ENCODE measurements around the gene AHSA1. TPM values are rescaled to one million over a fixed set of nuclear protein-coding genes. Genes with fewer than 3 reads are reported as not detected.

AHSA1 gene
- total RNA-seq, 4 donors from 2014 or later = 82.4 to 158 (median 101) TPM

DNA sequence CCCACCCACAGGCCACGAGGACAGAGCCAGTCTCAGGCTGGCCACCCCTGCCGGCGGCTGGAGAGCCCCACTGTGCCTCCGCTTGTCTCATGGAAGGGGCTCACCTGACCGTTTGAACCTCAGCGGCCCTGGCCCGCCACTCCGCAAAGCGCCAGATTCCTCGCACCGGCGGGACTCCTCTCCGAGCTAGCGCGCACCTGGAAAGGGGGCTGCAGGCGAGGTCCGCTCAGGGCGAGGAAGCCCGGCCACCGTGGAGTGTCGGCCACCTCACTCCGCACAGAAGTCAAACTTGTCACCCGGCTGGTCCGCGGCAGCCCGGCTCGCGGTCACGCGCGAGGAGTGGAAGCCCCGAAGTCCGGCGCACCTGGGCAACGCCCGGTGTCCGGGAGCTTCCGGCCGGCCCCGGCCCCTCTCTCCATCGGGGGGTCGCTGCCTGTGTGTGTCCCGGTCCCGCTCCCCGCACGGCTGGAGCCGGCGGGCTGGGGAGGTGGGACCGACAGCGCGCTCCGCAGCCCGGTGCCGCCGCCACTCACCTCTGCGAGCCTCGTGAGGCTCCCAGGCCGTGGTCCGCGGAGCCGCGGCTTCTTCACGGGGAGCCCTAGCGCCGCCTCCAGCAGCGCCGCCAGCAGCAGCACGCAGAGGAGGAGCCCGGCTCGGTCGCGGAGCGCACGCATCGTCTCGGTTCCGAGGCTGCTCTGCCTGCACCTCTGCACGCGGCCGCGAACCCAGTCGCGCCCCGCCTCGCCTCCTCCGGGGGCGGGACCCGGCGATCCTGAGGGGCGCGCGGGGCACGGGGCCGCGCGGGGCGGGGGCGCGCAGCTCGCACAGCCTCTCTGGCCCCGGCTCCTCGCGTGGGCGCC, 40.5 kb downstream of the AHSA1 start, which contains the start of gene ISM2:
Gene ISM2 (minus strand): TSS at position 697 of the 860 bp plus-strand sequence. CDS start 23 bp downstream, at position 674.
- DNase-seq (ENCODE audit: low spot score) = no peak
- peak; percentile 86 for ATAC-seq (ENCODE audit: low FRiP score)
- TF ChIP-seq, protein P1, sequence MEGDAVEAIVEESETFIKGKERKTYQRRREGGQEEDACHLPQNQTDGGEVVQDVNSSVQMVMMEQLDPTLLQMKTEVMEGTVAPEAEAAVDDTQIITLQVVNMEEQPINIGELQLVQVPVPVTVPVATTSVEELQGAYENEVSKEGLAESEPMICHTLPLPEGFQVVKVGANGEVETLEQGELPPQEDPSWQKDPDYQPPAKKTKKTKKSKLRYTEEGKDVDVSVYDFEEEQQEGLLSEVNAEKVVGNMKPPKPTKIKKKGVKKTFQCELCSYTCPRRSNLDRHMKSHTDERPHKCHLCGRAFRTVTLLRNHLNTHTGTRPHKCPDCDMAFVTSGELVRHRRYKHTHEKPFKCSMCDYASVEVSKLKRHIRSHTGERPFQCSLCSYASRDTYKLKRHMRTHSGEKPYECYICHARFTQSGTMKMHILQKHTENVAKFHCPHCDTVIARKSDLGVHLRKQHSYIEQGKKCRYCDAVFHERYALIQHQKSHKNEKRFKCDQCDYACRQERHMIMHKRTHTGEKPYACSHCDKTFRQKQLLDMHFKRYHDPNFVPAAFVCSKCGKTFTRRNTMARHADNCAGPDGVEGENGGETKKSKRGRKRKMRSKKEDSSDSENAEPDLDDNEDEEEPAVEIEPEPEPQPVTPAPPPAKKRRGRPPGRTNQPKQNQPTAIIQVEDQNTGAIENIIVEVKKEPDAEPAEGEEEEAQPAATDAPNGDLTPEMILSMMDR (IDR thresholded peaks at IDR 0.05) = no peak

DNA sequence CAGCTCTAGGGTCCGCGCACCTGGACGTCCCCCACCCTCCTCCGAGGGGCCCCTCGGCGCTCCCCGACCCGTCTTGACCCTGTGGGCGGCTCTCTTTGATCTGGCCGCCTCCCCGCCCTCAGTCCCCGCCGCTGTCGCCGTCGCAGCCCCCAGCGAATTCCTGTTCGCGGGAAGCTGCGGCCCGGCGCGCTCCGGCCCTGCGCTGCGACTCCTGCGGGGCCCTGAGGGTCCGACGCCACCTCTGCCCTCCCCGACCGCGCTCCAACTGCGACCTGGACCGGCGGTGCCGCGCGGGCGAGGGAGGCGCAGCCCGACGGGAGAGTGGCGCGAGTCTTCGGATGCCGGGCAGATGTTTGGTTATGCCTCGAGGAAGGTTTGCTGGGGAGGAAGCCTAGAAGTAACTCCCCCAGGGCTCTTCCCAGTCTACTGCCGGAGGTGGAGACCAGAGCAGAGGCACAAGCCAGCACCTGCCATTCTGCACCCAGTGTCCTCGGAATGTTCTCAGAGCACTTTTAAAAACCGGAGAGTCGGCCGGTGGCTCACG, 41.2 kb downstream of the AHSA1 start:
- peak; percentile 37 for ATAC-seq (ENCODE audit: low FRiP score)
- TF ChIP-seq, protein P1 (IDR thresholded peaks at IDR 0.05) = no peak
- no peak for DNase-seq (ENCODE audit: low spot score)

DNA sequence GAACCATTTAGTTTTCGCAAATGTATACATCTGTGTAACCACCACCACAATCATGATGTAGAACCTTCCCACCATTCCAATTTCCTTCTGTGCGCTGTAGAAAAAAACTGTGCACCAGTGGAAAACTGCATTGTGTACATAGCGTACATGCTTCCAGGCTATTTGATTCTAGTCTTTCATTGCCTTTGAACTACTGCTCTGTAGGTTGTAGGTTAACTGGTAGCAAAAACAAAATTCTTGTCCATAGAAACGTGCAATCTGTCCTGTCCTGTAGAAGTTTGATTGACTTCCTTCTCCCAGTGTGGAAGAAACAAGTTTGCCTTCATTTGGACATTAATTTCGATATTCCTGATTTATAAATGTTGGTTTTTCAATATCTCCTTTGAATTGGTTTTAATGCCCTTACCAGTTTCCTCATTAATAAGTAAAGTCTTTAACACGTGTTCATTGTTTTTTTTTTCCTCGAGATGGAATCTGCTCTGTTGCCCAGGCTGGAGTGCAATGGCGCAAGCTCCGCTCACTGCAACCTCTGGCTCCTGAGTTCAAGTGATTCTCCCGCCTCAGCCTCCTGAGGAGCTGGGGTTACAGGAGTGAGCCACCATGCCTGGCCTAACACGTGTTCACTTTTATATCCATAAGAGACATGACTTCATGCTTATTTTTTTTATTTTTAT, 44.4 kb downstream of the AHSA1 start:
- TF ChIP-seq, protein P1 (IDR thresholded peaks at IDR 0.05) = no peak
- DNase-seq (ENCODE audit: low spot score) (no peak), ATAC-seq (ENCODE audit: low FRiP score) (no peak)

DNA sequence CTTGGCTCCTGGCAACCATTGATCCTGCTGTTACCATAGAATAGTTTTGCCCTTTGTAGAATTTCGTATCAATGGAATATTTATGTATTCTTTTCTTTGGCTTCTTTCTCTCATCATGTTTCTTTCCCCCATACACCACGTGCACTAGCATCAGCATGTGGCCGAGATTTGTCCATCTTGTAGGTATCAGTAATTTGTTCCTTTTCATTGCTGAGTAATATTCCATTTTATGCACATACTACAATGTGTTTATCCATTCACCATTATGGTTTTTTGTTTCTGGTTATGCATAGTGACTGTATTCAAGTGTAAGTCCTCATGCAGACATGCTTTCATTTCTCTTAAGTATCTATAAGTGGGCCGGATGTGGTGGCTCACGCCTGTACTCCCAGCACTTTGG, 45.2 kb downstream of the AHSA1 start:
- no peak for ATAC-seq (ENCODE audit: low FRiP score)
- DNase-seq (ENCODE audit: low spot score) = no peak
- TF ChIP-seq, protein P1 (IDR thresholded peaks at IDR 0.05) = no peak

DNA sequence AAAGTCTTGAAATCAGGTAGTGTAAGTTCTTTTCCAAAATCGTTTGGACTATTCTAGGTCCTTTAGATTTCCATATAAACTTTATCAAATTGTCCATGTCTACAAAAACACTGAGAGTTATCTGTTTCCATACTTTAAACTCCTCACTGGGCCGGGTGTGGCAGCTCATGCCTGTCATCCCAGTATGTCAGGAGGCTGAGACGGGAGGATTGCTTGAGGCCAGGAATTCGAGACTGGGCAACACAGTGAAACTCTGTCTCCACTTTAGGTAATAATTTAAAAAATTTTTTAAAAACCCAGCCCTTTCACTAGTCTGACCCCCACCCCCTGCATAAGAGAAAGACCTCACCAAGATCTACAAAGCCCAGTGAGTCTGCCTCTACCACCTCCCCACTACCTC, 47.1 kb downstream of the AHSA1 start:
- TF ChIP-seq, protein P1 (IDR thresholded peaks at IDR 0.05) = no peak
- ATAC-seq (ENCODE audit: low FRiP score) (no peak), DNase-seq (ENCODE audit: low spot score) (no peak)

DNA sequence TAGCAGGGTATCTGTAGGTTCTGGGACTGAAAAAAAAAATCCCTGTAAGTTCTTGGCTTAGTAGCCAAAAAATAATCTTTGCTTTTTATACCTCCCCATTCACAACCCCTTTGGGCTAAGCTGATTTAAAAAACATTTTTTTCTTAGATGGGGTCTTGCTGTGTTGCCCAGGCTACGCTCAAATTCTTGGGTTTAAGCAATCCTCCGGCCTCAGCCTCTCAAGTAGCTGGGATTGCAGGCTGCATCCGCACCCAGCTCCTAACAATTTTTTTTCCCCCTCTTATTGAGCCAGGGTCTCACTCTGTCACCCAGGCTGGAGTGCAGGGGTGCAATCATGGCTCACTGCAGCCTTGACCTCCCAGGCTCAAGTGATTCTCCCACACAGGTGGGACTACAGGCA, 49.9 kb downstream of the AHSA1 start:
- DNase-seq (ENCODE audit: low spot score) (no peak), ATAC-seq (ENCODE audit: low FRiP score) (peak; percentile 24)
- TF ChIP-seq, protein P1 (IDR thresholded peaks at IDR 0.05) = no peak

Measured in omental fat pad (tissue), 4 donors.